Mucosa of rectum (tissue), 2 donors: ENCODE data around the gene AFG1L.
"Not testable (repeated sequence)": the region's sequence is repeated elsewhere in the genome, so short reads cannot be mapped to it uniquely, and the experiment has no call there.

Experiments used
- H3K27ac ChIP-seq, 2 donors: one replicate each; pipeline ENCODE4 v1.7.0; 2013; ENCODE audit warnings: inconsistent platforms in 2 of 2, low read depth in 2 of 2, low read length in 2 of 2
- H3K27me3 ChIP-seq, 2 donors: one replicate each; pipeline ENCODE4 v1.7.0; 2013; ENCODE audit warnings: low read length in 2 of 2; ENCODE audit not compliant: control insufficient read depth in 2 of 2, insufficient read depth in 2 of 2
- H3K36me3 ChIP-seq, 2 donors: one replicate each; pipeline ENCODE4 v1.7.0; 2013; ENCODE audit warnings: low read length in 2 of 2; ENCODE audit not compliant: control insufficient read depth in 2 of 2, insufficient read depth in 2 of 2
- H3K4me1 ChIP-seq, 2 donors: one replicate each; pipeline ENCODE4 v1.7.0; 2013; ENCODE audit warnings: low read length in 2 of 2, mild to moderate bottlenecking in 1 of 2; ENCODE audit not compliant: control insufficient read depth in 2 of 2, insufficient read depth in 2 of 2
- H3K4me3 ChIP-seq, 2 donors: one replicate each; pipeline ENCODE4 v1.7.0; 2013; ENCODE audit warnings: low read length in 2 of 2
- H3K9ac ChIP-seq, 2 donors: one replicate each; pipeline ENCODE4 v1.7.0; 2013; ENCODE audit warnings: low read length in 2 of 2, low read depth in 1 of 2, mild to moderate bottlenecking in 1 of 2
- H3K9me3 ChIP-seq, 2 donors: one replicate each; pipeline ENCODE4 v1.7.0; 2013; ENCODE audit warnings: low read length in 2 of 2; ENCODE audit not compliant: control insufficient read depth in 2 of 2
- donor health status: healthy.
- donor health status: Normal muscosa, but diverticular disease.

The AFG1L gene

DNA sequence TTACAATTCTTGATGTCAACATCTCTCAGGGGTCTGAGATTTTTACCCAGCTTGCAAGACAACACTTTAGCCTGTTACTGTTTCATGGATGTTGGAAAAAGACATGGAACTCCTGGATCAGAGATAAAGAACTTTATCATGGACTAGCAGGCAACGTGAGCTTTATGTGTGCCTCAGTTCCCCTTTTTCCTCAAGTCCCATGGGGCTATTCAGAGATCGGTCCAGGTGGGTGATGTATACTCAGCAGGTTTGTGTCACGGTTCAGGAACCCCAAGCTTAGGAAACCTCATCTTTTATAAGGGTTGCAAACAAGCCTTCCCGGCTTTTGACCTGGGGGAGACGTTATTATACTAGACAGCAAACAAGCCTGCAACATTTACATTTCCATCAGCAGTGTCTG lies 15.0 kb downstream of the AFG1L start:
- H3K27ac ChIP-seq: no peak overlapping the region
- no peak overlapping the region for H3K4me3 ChIP-seq
- H3K9me3 ChIP-seq: no peaks in the 10 kb centered on the region
- H3K9ac ChIP-seq: no peak overlapping the region
- peaks cover 6 to 7% of the 10 kb centered on the region in 2 donors for H3K4me1 ChIP-seq
- peaks cover 4 to 10% of the 10 kb centered on the region in 2 donors for H3K27me3 ChIP-seq
- no peaks in the 10 kb centered on the region for H3K36me3 ChIP-seq

DNA sequence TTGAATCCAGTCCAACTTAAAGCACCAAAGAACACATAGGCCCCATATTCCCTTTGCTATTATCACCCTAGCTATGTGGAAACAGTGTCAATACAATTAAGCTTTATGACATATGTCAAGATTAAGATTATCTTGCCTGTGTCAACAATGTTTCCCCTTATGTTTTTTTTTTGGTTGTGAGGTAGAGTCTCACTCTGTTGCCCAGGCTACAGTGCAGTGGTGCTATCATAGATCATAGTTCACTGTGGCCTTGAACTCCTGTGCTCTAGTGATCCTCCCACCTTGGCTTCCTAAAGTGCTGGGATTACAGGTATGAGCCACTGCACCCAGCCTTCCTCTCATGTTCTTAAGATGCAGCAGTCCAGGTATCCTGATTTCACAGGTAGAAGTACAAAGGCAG lies 17.8 kb downstream of the AFG1L start:
- Histone ChIP-seq H3K36me3 (no peaks in the 10 kb centered on the region), H3K4me1 (peaks cover 6 to 7% of the 10 kb centered on the region in 2 donors), H3K9me3 (no peaks in the 10 kb centered on the region), H3K27ac (no peak overlapping the region), H3K4me3 (no peak overlapping the region), H3K27me3 (peaks cover 4 to 12% of the 10 kb centered on the region in 2 donors), H3K9ac (no peak overlapping the region)

GRCh38 chr6:108321253-108321747 lies 26.4 kb downstream of the AFG1L start:
- Histone ChIP-seq H3K36me3 (peaks cover 0 to 3% of the 10 kb centered on the region in 2 donors), H3K4me1 (no peaks in the 10 kb centered on the region), H3K4me3 (no peak overlapping the region), H3K27ac (no peak overlapping the region), H3K27me3 (peaks cover 0 to 2% of the 10 kb centered on the region in 2 donors), H3K9me3 (no peaks in the 10 kb centered on the region), H3K9ac (no peak overlapping the region)

DNA sequence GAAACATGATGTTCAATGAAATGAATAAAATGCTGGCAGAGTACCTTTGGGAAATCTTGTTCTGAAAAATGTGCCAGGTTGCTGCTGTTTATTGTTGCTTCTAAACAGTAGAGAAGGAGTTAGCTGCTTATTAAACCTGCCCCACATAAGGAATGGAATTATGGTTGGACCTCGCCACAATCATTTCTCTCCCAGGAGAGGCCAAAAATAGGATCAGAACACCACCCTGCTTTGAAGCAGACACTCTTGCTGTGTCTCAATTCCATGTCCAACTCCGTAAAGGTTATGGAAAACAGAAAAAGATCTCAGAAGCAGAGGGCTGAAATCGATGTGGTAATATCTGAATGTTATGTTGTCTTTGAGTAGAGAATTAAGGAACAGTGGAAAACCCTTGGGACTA lies 27.9 kb downstream of the AFG1L start:
- Histone ChIP-seq H3K9me3 (no peaks in the 10 kb centered on the region), H3K4me3 (no peak overlapping the region)

DNA sequence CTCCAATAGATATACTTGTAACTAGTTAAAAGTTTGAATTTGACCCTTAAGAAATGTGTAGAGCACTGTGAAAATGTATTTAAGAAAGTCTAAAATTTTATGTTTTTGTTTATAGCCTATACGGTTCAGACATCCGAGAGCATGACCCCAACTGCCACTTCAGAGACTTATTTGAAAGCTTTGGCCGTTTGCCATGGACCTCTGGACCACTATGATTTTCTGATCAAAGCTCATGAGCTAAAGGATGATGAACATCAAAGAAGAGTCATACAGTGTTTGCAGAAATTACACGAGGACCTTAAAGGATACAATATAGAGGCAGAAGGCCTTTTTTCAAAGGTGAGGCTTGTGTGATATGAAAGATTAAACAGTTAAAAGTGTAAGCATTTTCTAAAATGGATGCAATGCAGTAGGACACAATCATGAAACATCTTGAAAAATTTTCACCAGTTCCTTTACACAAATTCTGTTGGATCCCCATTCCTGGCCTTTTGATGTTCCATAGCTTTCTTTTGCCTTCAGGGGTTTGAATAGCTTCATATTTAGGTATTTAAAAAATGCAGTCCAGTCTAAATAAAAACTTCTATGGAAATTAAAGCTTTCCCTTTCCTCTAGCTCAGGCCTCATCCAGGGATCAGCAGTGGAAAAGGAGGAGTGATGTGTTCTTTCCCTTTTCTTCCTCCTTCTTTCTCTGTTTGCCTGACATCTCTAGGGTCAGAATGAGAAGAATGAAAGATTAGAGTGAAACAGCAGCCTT lies 29.0 kb downstream of the AFG1L start:
- no peaks in the 10 kb centered on the region for H3K9me3 ChIP-seq
- H3K36me3 ChIP-seq: peaks cover 0 to 8% of the 10 kb centered on the region in 2 donors

More for the DNA sequence above, 27.9 kb downstream of the AFG1L start:
- H3K9ac ChIP-seq: no peak overlapping the region
- no peak overlapping the region for H3K27ac ChIP-seq
- H3K36me3 ChIP-seq: peaks cover 0 to 8% of the 10 kb centered on the region in 2 donors
- no peaks in the 10 kb centered on the region for H3K27me3 ChIP-seq
- no peaks in the 10 kb centered on the region for H3K4me1 ChIP-seq

GRCh38 chr6:108330221-108330785 lies 35.4 kb downstream of the AFG1L start:
- H3K9me3 ChIP-seq, H3K27me3 ChIP-seq, H3K4me3 ChIP-seq, H3K27ac ChIP-seq, H3K9ac ChIP-seq, H3K4me1 ChIP-seq, H3K36me3 ChIP-seq: not testable (repeated sequence)

More for the DNA sequence above, 29.0 kb downstream of the AFG1L start:
- Histone ChIP-seq H3K4me1 (no peaks in the 10 kb centered on the region), H3K9ac (no peak overlapping the region), H3K27me3 (no peaks in the 10 kb centered on the region), H3K27ac (no peak overlapping the region), H3K4me3 (no peak overlapping the region)

DNA sequence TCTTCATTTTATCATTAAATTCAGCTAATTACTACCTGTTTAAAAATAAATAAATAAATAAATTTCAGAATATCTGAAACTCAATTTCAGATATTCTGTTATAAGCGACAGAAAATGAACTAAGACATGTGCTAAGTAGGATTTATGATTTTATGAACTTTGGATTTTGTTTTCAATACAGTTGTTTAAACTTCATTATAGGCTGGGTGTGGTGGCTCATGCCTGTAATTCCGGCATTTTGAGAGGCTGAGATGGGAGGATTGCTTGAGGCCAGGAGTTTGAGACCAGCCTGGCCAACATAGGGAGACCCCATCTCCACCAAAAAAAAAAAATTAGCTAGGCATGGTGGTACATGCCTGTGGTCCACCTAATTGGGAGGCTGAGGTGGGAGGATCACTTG lies 36.0 kb downstream of the AFG1L start:
- Histone ChIP-seq H3K9ac (no peak overlapping the region), H3K9me3 (no peaks in the 10 kb centered on the region), H3K4me1 (no peaks in the 10 kb centered on the region), H3K4me3 (no peak overlapping the region), H3K27ac (no peak overlapping the region), H3K36me3 (peaks cover 0 to 5% of the 10 kb centered on the region in 2 donors), H3K27me3 (no peaks in the 10 kb centered on the region)

GRCh38 chr6:108331982-108332381 lies 37.1 kb downstream of the AFG1L start:
- H3K9ac ChIP-seq: no peak overlapping the region
- H3K36me3 ChIP-seq: peaks cover 0 to 5% of the 10 kb centered on the region in 2 donors
- H3K27me3 ChIP-seq: no peaks in the 10 kb centered on the region
- H3K4me3 ChIP-seq: no peak overlapping the region
- no peaks in the 10 kb centered on the region for H3K9me3 ChIP-seq
- no peaks in the 10 kb centered on the region for H3K4me1 ChIP-seq
- no peak overlapping the region for H3K27ac ChIP-seq

DNA sequence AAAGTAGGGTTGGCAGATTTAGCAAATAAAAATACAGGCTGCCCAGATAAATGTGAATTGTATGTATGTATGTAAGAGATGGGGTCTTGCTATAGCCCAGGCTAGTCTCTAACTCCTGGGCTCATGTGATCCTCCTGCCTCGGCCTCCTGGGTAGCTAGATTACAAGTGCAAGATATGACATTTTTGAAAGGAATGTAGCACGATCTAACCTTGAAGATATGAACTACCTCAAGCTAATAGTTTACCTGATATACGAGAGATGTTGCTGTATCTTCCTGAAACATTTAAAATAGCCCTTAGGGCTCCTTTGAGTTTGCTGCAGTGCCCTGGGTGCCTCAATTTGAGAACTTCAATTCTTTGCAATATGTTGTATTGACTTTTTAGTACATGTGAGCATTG lies 42.1 kb downstream of the AFG1L start:
- H3K4me1 ChIP-seq: no peaks in the 10 kb centered on the region
- no peaks in the 10 kb centered on the region for H3K27me3 ChIP-seq
- H3K36me3 ChIP-seq: no peaks in the 10 kb centered on the region
- no peak overlapping the region for H3K27ac ChIP-seq
- no peak overlapping the region for H3K4me3 ChIP-seq
- no peak overlapping the region for H3K9ac ChIP-seq
- H3K9me3 ChIP-seq: no peaks in the 10 kb centered on the region

DNA sequence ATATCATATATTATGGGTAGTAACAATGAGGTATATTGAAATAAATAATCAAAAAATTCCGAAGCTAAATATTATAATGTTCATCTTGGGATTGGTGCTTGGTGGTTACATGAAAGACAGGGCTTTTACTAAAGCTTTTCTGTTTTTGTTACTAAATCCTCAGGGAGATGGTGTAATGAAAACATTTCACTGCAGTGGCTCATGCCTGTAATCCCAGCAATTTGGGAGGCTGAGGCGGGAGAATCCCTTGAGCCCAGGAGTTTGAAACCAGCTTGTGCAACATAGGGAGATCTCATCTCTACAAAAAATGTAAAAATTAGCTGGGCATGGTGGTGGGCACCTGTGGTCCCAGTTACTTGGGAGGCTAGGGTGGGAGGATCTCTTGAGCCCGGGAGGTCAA lies 42.9 kb downstream of the AFG1L start:
- H3K27me3 ChIP-seq: no peaks in the 10 kb centered on the region
- H3K9me3 ChIP-seq: no peaks in the 10 kb centered on the region
- H3K36me3 ChIP-seq: no peaks in the 10 kb centered on the region
- no peak overlapping the region for H3K9ac ChIP-seq
- H3K27ac ChIP-seq: no peak overlapping the region
- no peak overlapping the region for H3K4me3 ChIP-seq
- H3K4me1 ChIP-seq: no peaks in the 10 kb centered on the region
